Right hindlimb (tissue), 1 donor: Measurements from ENCODE around the gene CMBL.
"Not testable (repeated sequence)": the region's sequence is repeated elsewhere in the genome, so short reads cannot be mapped to it uniquely, and the experiment has no call there.

Experiments used
- DNase-seq: peaks from one replicate; pipeline ENCODE4 v3.0.0-alpha.2; 2018

CMBL gene

GRCh38 chr5:10253390-10253789 lies 54.3 kb downstream of the CMBL start:
- no peak for DNase-seq

DNA sequence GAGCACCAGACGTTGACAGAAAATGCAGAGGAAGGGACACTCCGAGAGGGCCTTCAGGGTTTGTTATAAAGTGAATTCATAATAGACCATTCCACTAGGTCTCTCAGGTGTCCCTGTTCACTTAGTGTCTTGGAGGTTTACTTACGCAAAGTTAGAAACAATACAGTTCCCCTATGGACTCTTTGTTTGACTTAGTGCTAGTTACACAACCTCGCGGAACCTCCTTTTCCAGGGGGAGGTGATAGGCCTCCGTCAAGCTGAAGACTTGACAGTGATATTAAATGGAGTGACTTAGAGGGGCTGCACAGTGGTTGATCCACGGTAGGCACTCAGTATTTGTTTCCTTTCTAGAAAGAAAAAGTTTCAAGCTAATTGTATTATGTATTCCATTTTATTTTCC lies 56.3 kb downstream of the CMBL start:
- DNase-seq = no peak

GRCh38 chr5:10250806-10251276 lies 56.9 kb downstream of the CMBL start:
- no peak for DNase-seq

DNA sequence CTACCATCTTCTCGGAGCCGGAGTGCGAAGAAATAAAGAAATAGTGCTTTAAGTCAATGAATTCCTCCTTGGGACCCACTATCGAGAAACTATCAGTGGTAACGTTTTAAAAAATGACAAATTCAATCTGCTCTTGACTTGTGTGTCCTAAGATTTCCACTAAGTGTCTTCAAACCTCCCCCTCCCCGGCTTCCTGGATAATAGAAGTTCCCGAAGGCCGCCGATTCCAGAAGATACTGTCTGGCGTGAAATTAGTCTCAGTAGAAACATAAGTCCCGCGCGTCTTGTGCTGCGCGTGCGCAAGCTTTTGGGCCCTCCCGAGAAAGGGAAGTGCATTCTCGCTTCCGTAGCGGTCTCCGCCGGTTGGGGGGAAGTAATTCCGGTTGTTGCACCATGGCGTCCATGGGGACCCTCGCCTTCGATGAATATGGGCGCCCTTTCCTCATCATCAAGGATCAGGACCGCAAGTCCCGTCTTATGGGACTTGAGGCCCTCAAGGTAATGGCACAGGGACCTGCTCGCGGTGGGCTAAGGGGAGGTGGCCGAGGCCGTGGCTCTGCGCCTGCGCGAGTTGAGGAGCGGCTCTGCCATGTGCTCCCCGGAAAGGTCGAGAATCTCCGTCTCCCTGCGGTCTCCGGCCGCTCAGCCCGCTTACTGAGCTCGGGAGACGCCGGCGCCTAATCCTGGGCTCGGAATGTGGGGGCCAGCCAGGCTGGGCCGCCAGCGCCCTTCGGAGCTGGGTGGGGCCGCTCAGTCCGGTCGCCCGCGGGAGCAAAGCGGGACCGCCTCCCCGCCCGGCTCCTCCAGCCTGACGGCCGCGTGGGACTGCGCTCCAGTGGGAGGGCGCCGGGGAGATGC lies 57.5 kb downstream of the CMBL start, which contains the start of gene CCT5:
TSS of gene CCT5 (plus strand) at position 333 of the 858 bp plus-strand sequence. CDS start at position 394, 61 bp downstream.
- DNase-seq = peak; percentile 95

GRCh38 chr5:10248378-10249260 lies 59.1 kb downstream of the CMBL start:
- DNase-seq = no peak

- DNase-seq = not testable (repeated sequence)
Measured at GRCh38 chr5:10247217-10247616, 60.5 kb downstream of the CMBL start.

- no peak for DNase-seq
Measured at GRCh38 chr5:10246761-10247160, 60.9 kb downstream of the CMBL start.

GRCh38 chr5:10244342-10244944 lies 63.3 kb downstream of the CMBL start:
- DNase-seq = no peak

- DNase-seq = no peak
Measured at GRCh38 chr5:10243660-10244240, 64.0 kb downstream of the CMBL start.

GRCh38 chr5:10235350-10235749 lies 72.4 kb downstream of the CMBL start:
- DNase-seq = no peak

DNA sequence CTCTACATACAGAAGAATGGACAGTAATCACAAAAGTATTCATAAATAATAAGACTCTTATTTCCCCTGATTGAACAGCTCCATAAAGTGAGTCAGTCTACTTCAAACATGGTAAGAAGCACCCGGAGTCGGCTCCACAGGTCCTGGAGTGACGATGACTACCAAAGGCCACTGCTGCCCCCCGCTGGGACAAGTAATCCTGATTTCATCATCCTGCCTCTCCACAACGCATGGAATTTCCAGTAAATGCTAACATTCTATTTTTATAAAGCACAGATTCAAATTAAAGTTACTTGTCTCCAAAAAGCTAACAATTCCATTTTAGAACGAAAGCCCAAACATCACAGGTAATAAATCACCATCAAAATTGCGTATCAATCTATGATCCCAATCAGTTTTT lies 74.2 kb downstream of the CMBL start:
- peak; percentile 57 for DNase-seq

- DNase-seq = no peak
Measured at GRCh38 chr5:10233011-10233410, 74.7 kb downstream of the CMBL start.

- DNase-seq = no peak
Measured at GRCh38 chr5:10232386-10232785, 75.3 kb downstream of the CMBL start.

GRCh38 chr5:10229306-10230048 lies 78.2 kb downstream of the CMBL start:
- DNase-seq = no peak

DNA sequence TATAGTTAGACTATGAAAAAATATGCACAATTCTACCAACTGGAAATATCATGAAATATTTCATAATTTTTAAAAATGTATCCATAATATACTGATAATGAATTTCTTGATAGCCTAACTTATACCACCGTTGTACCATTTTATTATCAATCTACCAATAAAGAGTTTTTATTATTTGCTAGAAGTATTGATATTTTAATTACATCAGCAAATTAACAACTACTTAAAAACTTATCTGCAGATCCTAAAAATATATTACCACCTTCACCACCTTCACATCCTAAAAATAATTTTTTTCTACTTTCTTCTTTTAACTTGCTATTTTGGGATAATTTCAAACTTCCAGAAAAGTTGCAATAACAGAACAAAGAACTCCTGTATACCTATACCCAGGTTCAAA lies 79.4 kb downstream of the CMBL start:
- no peak for DNase-seq
